Adipose tissue (tissue), 3 donors: ENCODE results near the gene BRIP1. TPM values are rescaled to one million over a fixed set of nuclear protein-coding genes. Genes with fewer than 3 reads are reported as not detected.
"Not testable (repeated sequence)": the region's sequence is repeated elsewhere in the genome, so short reads cannot be mapped to it uniquely, and the experiment has no call there.

Experiments used
- H3K27ac ChIP-seq: one replicate; pipeline ENCODE4 v1.5.1; 2013; ENCODE audit warnings: low read depth, low read length
- WGBS, 3 donors: extraction: QIAGEN DNeasy Blood & Tissue Kit; methylation state at CpG; one replicate each; pipeline ENCODE4 v1.1.7; 2013; 5-methylcytosine and 5-hydroxymethylcytosine counted together
- polyA plus RNA-seq, 3 donors: library from polyadenylated mRNA; stranded (reverse); fragments of 200-250 nt; gene quantifications; one replicate each; pipeline ENCODE4 v1.2.3, GENCODE V29; 2013
- donor health status: healthy with polysubstance abuse.
- donor health status: Bipolar disorder and iron deficiency.
- donor health status: healthy.

Gene BRIP1
- polyA plus RNA-seq, 3 donors: 0.11 to 0.25 (median 0.15) TPM

- no peak overlapping the region for H3K27ac ChIP-seq
- WGBS, 3 donors: 91 to 92% (median 92%) methylated on average over 3 of the region's 3 CpGs
These were observed 26.8 kb downstream of the BRIP1 start for GRCh38 chr17:61836266-61837174.

GRCh38 chr17:61835606-61836005 lies 27.7 kb downstream of the BRIP1 start:
- no peak overlapping the region for H3K27ac ChIP-seq
- 82 to 89% (median 87%) methylated on average over 1 of the region's 1 CpG for WGBS, 3 donors

GRCh38 chr17:61834610-61835009 lies 28.7 kb downstream of the BRIP1 start:
- no peak overlapping the region for H3K27ac ChIP-seq
- WGBS, 3 donors: 96 to 100% (median 100%) methylated on average over 2 of the region's 2 CpGs

- WGBS, 3 donors: 89 to 94% (median 93%) methylated on average over 7 of the region's 7 CpGs
- H3K27ac ChIP-seq: no peak overlapping the region
These were observed 29.7 kb downstream of the BRIP1 start for GRCh38 chr17:61833536-61834193.

GRCh38 chr17:61832463-61832862 lies 30.9 kb downstream of the BRIP1 start:
- 90 to 96% (median 95%) methylated on average over 3 of the region's 3 CpGs for WGBS, 3 donors

GRCh38 chr17:61831099-61831498 lies 32.2 kb downstream of the BRIP1 start:
- 98 to 100% (median 100%) methylated on average over 1 of the region's 1 CpG for WGBS, 3 donors

More at GRCh38 chr17:61832463-61832862, 30.9 kb downstream of the BRIP1 start:
- no peak overlapping the region for H3K27ac ChIP-seq

GRCh38 chr17:61828694-61829093 lies 34.6 kb downstream of the BRIP1 start:
- WGBS, 3 donors: 95 to 98% (median 97%) methylated on average over 1 of the region's 1 CpG
- no peak overlapping the region for H3K27ac ChIP-seq

More at GRCh38 chr17:61831099-61831498, 32.2 kb downstream of the BRIP1 start:
- H3K27ac ChIP-seq: no peak overlapping the region

GRCh38 chr17:61827649-61828395 lies 35.5 kb downstream of the BRIP1 start:
- 98 to 99% (median 99%) methylated on average over 8 of the region's 8 CpGs for WGBS, 3 donors
- H3K27ac ChIP-seq: no peak overlapping the region

- H3K27ac ChIP-seq: not testable (repeated sequence)
- WGBS, 3 donors: 99 to 100% (median 100%) methylated on average over 1 of the region's 1 CpG
These were observed 36.5 kb downstream of the BRIP1 start for GRCh38 chr17:61826866-61827265.

GRCh38 chr17:61826198-61826597 lies 37.1 kb downstream of the BRIP1 start:
- not testable (repeated sequence) for H3K27ac ChIP-seq
- 70 to 96% (median 94%) methylated on average over 2 of the region's 2 CpGs for WGBS, 3 donors

- no peak overlapping the region for H3K27ac ChIP-seq
- 97 to 100% (median 99%) methylated on average over 2 of the region's 2 CpGs for WGBS, 3 donors
These were observed 37.7 kb downstream of the BRIP1 start for GRCh38 chr17:61825448-61826137.

- WGBS, 3 donors: 73 to 83% (median 83%) methylated on average over 6 of the region's 6 CpGs
- no peak overlapping the region for H3K27ac ChIP-seq
These were observed 40.7 kb downstream of the BRIP1 start for GRCh38 chr17:61822326-61823285.

GRCh38 chr17:61821655-61822054 lies 41.7 kb downstream of the BRIP1 start:
- 97 to 99% (median 99%) methylated on average over 4 of the region's 4 CpGs for WGBS, 3 donors
- H3K27ac ChIP-seq: no peak overlapping the region

GRCh38 chr17:61819265-61819664 lies 44.1 kb downstream of the BRIP1 start:
- WGBS, 3 donors: 93 to 98% (median 97%) methylated on average over 3 of the region's 3 CpGs
- not testable (repeated sequence) for H3K27ac ChIP-seq

- no peak overlapping the region for H3K27ac ChIP-seq
These were observed 45.1 kb downstream of the BRIP1 start for GRCh38 chr17:61818225-61818624.

GRCh38 chr17:61817452-61817851 lies 45.9 kb downstream of the BRIP1 start:
- no peak overlapping the region for H3K27ac ChIP-seq
- whole genome bisulfite sequencing, 3 donors: 98 to 99% (median 99%) methylated on average over 3 of the region's 3 CpGs

GRCh38 chr17:61816538-61816937 lies 46.8 kb downstream of the BRIP1 start:
- 46 to 68% (median 50%) methylated on average over 4 of the region's 4 CpGs for WGBS, 3 donors
- H3K27ac ChIP-seq: no peak overlapping the region
